Measurements from ENCODE around the gene TTLL9. TPM values are rescaled to one million over a fixed set of nuclear protein-coding genes. Genes with fewer than 3 reads are reported as not detected.

Gene TTLL9
- total RNA-seq, 1 donor from 2014 or later = 0.67 TPM

GRCh38 chr20:31908424-31908823, 38.0 kb downstream of the TTLL9 start:
- no peaks in the 10 kb centered on the region for H3K36me3 Mint-ChIP-seq
- H3K27ac Mint-ChIP-seq = no peak overlapping the region
- H3K9me3 Mint-ChIP-seq = no peaks in the 10 kb centered on the region
- no peak for TF ChIP-seq CTCF (IDR thresholded peaks at IDR 0.05; ENCODE audit: unreplicated experiment)
- peaks cover 4% of the 10 kb centered on the region for H3K27me3 Mint-ChIP-seq (ENCODE audit: low read depth)
- DNase-seq (ENCODE audit: low spot score in 2 of 2, unreplicated experiment in 2 of 2) = no peak
- no peak overlapping the region for H3K4me3 Mint-ChIP-seq
- peaks cover 4% of the 10 kb centered on the region for H3K4me1 Mint-ChIP-seq

GRCh38 chr20:31909253-31910070, 39.0 kb downstream of the TTLL9 start:
- TF ChIP-seq CTCF (IDR thresholded peaks at IDR 0.05; ENCODE audit: unreplicated experiment) = no peak
- peaks cover 15% of the 10 kb centered on the region for H3K4me1 Mint-ChIP-seq
- H3K4me3 Mint-ChIP-seq = no peak overlapping the region
- H3K9me3 Mint-ChIP-seq = no peaks in the 10 kb centered on the region
- H3K27me3 Mint-ChIP-seq (ENCODE audit: low read depth) = peaks cover 4% of the 10 kb centered on the region
- no peak for DNase-seq (ENCODE audit: low spot score in 2 of 2, unreplicated experiment in 2 of 2)
- no peak overlapping the region for H3K27ac Mint-ChIP-seq
- H3K36me3 Mint-ChIP-seq = no peaks in the 10 kb centered on the region

GRCh38 chr20:31910071-31910803, 39.8 kb downstream of the TTLL9 start:
- peaks cover 4% of the 10 kb centered on the region for H3K27me3 Mint-ChIP-seq (ENCODE audit: low read depth)
- H3K4me1 Mint-ChIP-seq = peaks cover 21% of the 10 kb centered on the region
- H3K9me3 Mint-ChIP-seq = no peaks in the 10 kb centered on the region
- DNase-seq (ENCODE audit: low spot score in 2 of 2, unreplicated experiment in 2 of 2) = no peak
- no peak overlapping the region for H3K4me3 Mint-ChIP-seq
- no peak for TF ChIP-seq CTCF (IDR thresholded peaks at IDR 0.05; ENCODE audit: unreplicated experiment)
- no peaks in the 10 kb centered on the region for H3K36me3 Mint-ChIP-seq
- no peak overlapping the region for H3K27ac Mint-ChIP-seq

- TF ChIP-seq CTCF (IDR thresholded peaks at IDR 0.05; ENCODE audit: unreplicated experiment) = no peak
- DNase-seq (ENCODE audit: low spot score in 2 of 2, unreplicated experiment in 2 of 2) = no peak
- Mint-ChIP-seq H3K27me3 (ENCODE audit: low read depth) (peaks cover 3% of the 10 kb centered on the region), H3K27ac (peak overlapping the region; percentile 43), H3K36me3 (no peaks in the 10 kb centered on the region), H3K4me1 (peaks cover 39% of the 10 kb centered on the region), H3K4me3 (no peak overlapping the region), H3K9me3 (no peaks in the 10 kb centered on the region)
Observed at GRCh38 chr20:31913431-31914157, 43.2 kb downstream of the TTLL9 start.

GRCh38 chr20:31914170-31914569, 43.7 kb downstream of the TTLL9 start:
- Mint-ChIP-seq H3K27me3 (ENCODE audit: low read depth) (no peaks in the 10 kb centered on the region), H3K36me3 (no peaks in the 10 kb centered on the region), H3K27ac (peak overlapping the region; percentile 68), H3K9me3 (no peaks in the 10 kb centered on the region), H3K4me1 (peaks cover 45% of the 10 kb centered on the region), H3K4me3 (no peak overlapping the region)
- TF ChIP-seq CTCF (IDR thresholded peaks at IDR 0.05; ENCODE audit: unreplicated experiment) = no peak
- no peak for DNase-seq (ENCODE audit: low spot score in 2 of 2, unreplicated experiment in 2 of 2)

Data from mesothelial cell of epicardium (in vitro differentiated cells).